Ishikawa (cell line): ENCODE results near the gene OSBPL1A.

Experiments used
- CEBPB ChIP-seq: IDR thresholded peaks from 2 replicates; pipeline ENCODE4 v1.6.1; 2012
- FOXM1 ChIP-seq: IDR thresholded peaks from 2 replicates; pipeline ENCODE4 v1.6.1; 2012; ENCODE audit warnings: low read depth, borderline replicate concordance
- RAD21 ChIP-seq: IDR thresholded peaks from 2 replicates; pipeline ENCODE4 v1.6.1; 2012; ENCODE audit warnings: low read depth
- REST ChIP-seq: IDR thresholded peaks from 2 replicates; pipeline ENCODE4 v1.6.1; 2012; ENCODE audit warnings: low read depth, mild to moderate bottlenecking
- TAF1 ChIP-seq: IDR thresholded peaks from 2 replicates; pipeline ENCODE4 v1.6.1; 2012; ENCODE audit warnings: low read depth, mild to moderate bottlenecking
- YY1 ChIP-seq: IDR thresholded peaks from 2 replicates; pipeline ENCODE4 v1.6.1; 2012; ENCODE audit warnings: low read depth

- no peak for TF ChIP-seq FOXM1
- no peak for TF ChIP-seq REST
- TF ChIP-seq RAD21 = no peak
- TF ChIP-seq TAF1 = no peak
- no peak for TF ChIP-seq YY1
- TF ChIP-seq CEBPB = no peak
These were observed 188.1 kb downstream of the OSBPL1A start for GRCh38 chr18:24209558-24209957.
